ENCODE data around the gene LRRC8D.

- TF ChIP-seq CTCF (IDR thresholded peaks at IDR 0.05; ENCODE audit: insufficient read depth, low read length, poor library complexity, severe bottlenecking) (no peak), EZH2phosphoT487 (conservative IDR thresholded peaks at IDR 0.05; ENCODE audit: low read length) (no peak)
Observed at GRCh38 chr1:89779151-89779940, 41.5 kb upstream of the LRRC8D start.

All from SU-DHL-6 (cell line).